22Rv1 (cell line): Measurements from ENCODE around the gene NUDT17.

Experiments
- CTCF ChIP-seq: fragments of 450-650 bp; IDR thresholded peaks from 2 replicates; pipeline ENCODE4 v1.5.1; 2017; ENCODE audit warnings: mild to moderate bottlenecking
- ZFX ChIP-seq: fragments of 450-650 bp; IDR thresholded peaks from 2 replicates; pipeline ENCODE4 v1.6.1; 2017; ENCODE audit warnings: antibody characterized with exemption, borderline replicate concordance

GRCh38 chr1:145877923-145878486 is 32.6 kb downstream of the NUDT17 start:
- TF ChIP-seq CTCF (no peak), ZFX (no peak)
